ENCODE data around the gene PDE4D. TPM values are rescaled to one million over a fixed set of nuclear protein-coding genes. Genes with fewer than 3 reads are reported as not detected.

The PDE4D gene
- total and polyA plus RNA-seq, 2 donors (not counting 3 experiments of a cell fraction or from before 2014, with no cell fraction given), result 34.5 to 51.2 TPM

DNA sequence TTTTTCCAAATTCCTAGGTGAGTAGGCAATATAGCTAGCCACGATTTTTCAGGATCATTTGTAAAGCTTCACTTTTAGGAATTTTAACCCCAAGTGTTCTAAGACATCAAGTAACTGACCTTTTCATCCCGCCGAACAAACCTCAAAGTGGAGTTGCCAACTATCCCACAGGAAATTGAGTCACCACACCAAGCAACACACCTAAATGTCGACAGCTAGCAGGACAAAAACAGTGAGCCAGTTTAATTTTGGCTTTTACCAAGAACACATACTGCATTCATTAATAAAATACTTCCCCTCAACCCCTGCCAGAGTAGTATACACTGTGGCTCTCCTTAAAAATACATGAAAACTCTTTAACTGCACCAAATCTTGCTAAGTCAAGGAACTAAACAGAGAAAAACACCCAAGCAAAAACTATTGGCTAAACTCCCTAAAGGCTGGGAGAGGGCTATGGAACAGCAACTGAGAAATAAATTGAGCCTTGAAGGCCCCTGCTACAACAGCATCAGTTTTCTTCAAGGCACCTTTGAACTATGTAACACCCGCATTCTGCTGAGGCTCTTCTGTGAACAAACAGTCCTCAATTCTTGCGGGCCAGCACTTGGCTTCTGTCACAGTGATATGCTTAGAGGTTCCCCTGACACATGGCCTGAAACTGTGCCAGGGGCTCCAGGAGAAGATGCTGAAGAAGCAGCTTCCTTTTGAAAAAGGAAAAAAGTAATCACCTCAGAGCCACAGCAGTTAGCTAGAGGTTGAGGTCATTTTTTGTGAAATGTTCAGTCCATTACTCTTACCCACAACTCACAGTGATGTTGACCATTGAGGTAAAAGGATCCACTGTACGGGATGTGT is 851.1 kb downstream of the PDE4D start:
- TF ChIP-seq GATA2 (IDR thresholded peaks at IDR 0.05; ENCODE audit: insufficient read depth, insufficient read length, low read depth, low read length), result no peak
- TF ChIP-seq, protein P1, sequence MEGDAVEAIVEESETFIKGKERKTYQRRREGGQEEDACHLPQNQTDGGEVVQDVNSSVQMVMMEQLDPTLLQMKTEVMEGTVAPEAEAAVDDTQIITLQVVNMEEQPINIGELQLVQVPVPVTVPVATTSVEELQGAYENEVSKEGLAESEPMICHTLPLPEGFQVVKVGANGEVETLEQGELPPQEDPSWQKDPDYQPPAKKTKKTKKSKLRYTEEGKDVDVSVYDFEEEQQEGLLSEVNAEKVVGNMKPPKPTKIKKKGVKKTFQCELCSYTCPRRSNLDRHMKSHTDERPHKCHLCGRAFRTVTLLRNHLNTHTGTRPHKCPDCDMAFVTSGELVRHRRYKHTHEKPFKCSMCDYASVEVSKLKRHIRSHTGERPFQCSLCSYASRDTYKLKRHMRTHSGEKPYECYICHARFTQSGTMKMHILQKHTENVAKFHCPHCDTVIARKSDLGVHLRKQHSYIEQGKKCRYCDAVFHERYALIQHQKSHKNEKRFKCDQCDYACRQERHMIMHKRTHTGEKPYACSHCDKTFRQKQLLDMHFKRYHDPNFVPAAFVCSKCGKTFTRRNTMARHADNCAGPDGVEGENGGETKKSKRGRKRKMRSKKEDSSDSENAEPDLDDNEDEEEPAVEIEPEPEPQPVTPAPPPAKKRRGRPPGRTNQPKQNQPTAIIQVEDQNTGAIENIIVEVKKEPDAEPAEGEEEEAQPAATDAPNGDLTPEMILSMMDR (IDR thresholded peaks at IDR 0.05; ENCODE audit: extremely low read depth in 1 of 2, insufficient read depth in 1 of 2, low read depth in 1 of 2, low read length in 2 of 2), result no peak
- peak; percentile 43 for TF ChIP-seq JUN (IDR thresholded peaks at IDR 0.05; ENCODE audit: borderline replicate concordance, insufficient read depth, insufficient read length, low read depth)
- TF ChIP-seq POLR2A (IDR thresholded peaks at IDR 0.05; ENCODE audit: low read depth, low read length), result no peak
- TF ChIP-seq, protein P2, sequence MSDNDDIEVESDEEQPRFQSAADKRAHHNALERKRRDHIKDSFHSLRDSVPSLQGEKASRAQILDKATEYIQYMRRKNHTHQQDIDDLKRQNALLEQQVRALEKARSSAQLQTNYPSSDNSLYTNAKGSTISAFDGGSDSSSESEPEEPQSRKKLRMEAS (IDR thresholded peaks at IDR 0.05; ENCODE audit: insufficient read depth, insufficient read length), result no peak
- TF ChIP-seq MYC (IDR thresholded peaks at IDR 0.05; ENCODE audit: low read depth, low read length), result no peak
- peak; percentile 46 for TF ChIP-seq FOS (IDR thresholded peaks at IDR 0.05; ENCODE audit: borderline replicate concordance, insufficient read depth, low read length)
- Histone ChIP-seq H3K4me2 (ENCODE audit: insufficient read depth, low read length) (peak overlapping the region; percentile 33), H2AFZ (ENCODE audit: low read depth, low read length) (no peak overlapping the region), H3K9ac (replicated peaks; ENCODE audit: extremely low read depth, insufficient read depth, low read length) (no peak overlapping the region), H3K9me1 (replicated peaks; ENCODE audit: control insufficient read depth, extremely low read depth, insufficient read depth, low read length) (no peaks in the 10 kb centered on the region), H3K4me3 (replicated peaks in 1 of 3; ENCODE audit: insufficient read depth in 1 of 3, low read depth in 1 of 3, low read length in 3 of 3) (no peak overlapping the region), H3K27ac (ENCODE audit: insufficient read depth, low read depth, low read length) (peak overlapping the region; percentile 13), H3K36me3 (ENCODE audit: control insufficient read depth in 2 of 2, extremely low read depth in 1 of 2, insufficient read depth in 2 of 2, low read length in 2 of 2) (no peaks in the 10 kb centered on the region), H3K79me2 (ENCODE audit: control insufficient read depth, insufficient read depth, low read length) (peaks cover 2% of the 10 kb centered on the region), H3K27me3 (ENCODE audit: control insufficient read depth in 2 of 2, insufficient read depth in 2 of 2, low read length in 2 of 2) (no peaks in the 10 kb centered on the region), H3K9me3 (replicated peaks; ENCODE audit: control insufficient read depth, insufficient read depth, low read length) (no peaks in the 10 kb centered on the region), H3K4me1 (ENCODE audit: control insufficient read depth, extremely low read depth, insufficient read depth, low read length) (peaks cover 32% of the 10 kb centered on the region), H4K20me1 (replicated peaks; ENCODE audit: control insufficient read depth, extremely low read depth, insufficient read depth, low read length) (no peaks in the 10 kb centered on the region)
- intact Hi-C loops (cut with micrococcal nuclease) (no loop called here), dilution Hi-C loops (cut with MboI; ENCODE audit: extremely low pct_ligation_motif_present, low sequenced_read_pairs) (no loop called here)
- peak; percentile 29 for DNase-seq (ENCODE audit: low read depth, low spot score)
- peak; percentile 82 for FAIRE-seq
- BruUV-seq (replicated peaks), result no TSS peak
- CTCF ChIA-PET, result interaction anchor here (0.6 to 2.7 kb wide), 3 partner anchors 8 to 131 kb away, joined by 3 to 9 read pairs (median 9); no protein-coding TSS in a partner anchor
- POLR2A ChIA-PET, result no interaction called here

All from endothelial cell of umbilical vein (primary cell).